ENCODE results near the gene SUSD1.
A peak's percentile ranks its signal among the peaks of the same experiment; 100 is the strongest.

Gene SUSD1

GRCh38 chr9:112112519-112112918 is 62.6 kb downstream of the SUSD1 start:
- Histone ChIP-seq H3K79me1 (replicated peaks; ENCODE audit: low read length, poor library complexity, severe bottlenecking) (peaks cover 8% of the 10 kb centered on the region), H2AK5ac (ENCODE audit: low read length, severe bottlenecking) (no peak overlapping the region), H3K14ac (ENCODE audit: low read length in 2 of 2) (no peak overlapping the region), H3K4ac (ENCODE audit: low read depth in 1 of 2, low read length in 2 of 2) (no peak overlapping the region), H2BK120ac (ENCODE audit: low read depth, low read length) (no peak overlapping the region), H3K9ac (ENCODE audit: low read length) (no peak overlapping the region), H3K36me3 (ENCODE audit: control insufficient read depth in 1 of 2, insufficient read depth in 2 of 2, low read depth in 1 of 2, low read length in 2 of 2) (peaks cover 3 to 9% of the 10 kb centered on the region in 2 experiments), H2AFZ (ENCODE audit: low read depth, low read length) (no peak overlapping the region), H3K23ac (ENCODE audit: low read length in 2 of 2) (no peak overlapping the region), H2BK15ac (ENCODE audit: low read depth, poor library complexity, severe bottlenecking) (no peak overlapping the region), H3K18ac (ENCODE audit: low read depth in 1 of 2, low read length in 2 of 2) (no peak overlapping the region), H2BK5ac (ENCODE audit: low read depth, low read length, poor library complexity, severe bottlenecking) (no peak overlapping the region), H3K27ac (ENCODE audit: low read length, poor library complexity, severe bottlenecking) (peak overlapping the region; percentile 61), H3K4me3 (ENCODE audit: insufficient read depth in 1 of 2, low read depth in 1 of 2, low read length in 2 of 2) (no peak overlapping the region), H3K4me2 (ENCODE audit: low read length, poor library complexity, severe bottlenecking) (no peak overlapping the region), H3K4me1 (ENCODE audit: control insufficient read depth, insufficient read depth, low read depth, low read length) (peaks cover 3% of the 10 kb centered on the region), H2BK12ac (ENCODE audit: low read length in 2 of 2) (no peak overlapping the region), H3K27me3 (ENCODE audit: control insufficient read depth in 1 of 2, insufficient read depth in 1 of 2, low read length in 2 of 2) (no peaks in the 10 kb centered on the region), H4K91ac (ENCODE audit: low read length) (no peak overlapping the region), H3K9me3 (ENCODE audit: control insufficient read depth, low read length) (no peaks in the 10 kb centered on the region), H4K8ac (ENCODE audit: low read length) (peak overlapping the region; percentile 65)
- peak; percentile 93 for DNase-seq
- WGBS = 60% methylated on average over 2 of the region's 4 CpGs

- Histone ChIP-seq H2BK12ac (ENCODE audit: low read length in 2 of 2) (no peak overlapping the region), H3K27me3 (ENCODE audit: control insufficient read depth in 1 of 2, insufficient read depth in 1 of 2, low read length in 2 of 2) (no peaks in the 10 kb centered on the region), H2AFZ (ENCODE audit: low read depth, low read length) (no peak overlapping the region), H2BK15ac (ENCODE audit: low read depth, poor library complexity, severe bottlenecking) (no peak overlapping the region), H3K23ac (ENCODE audit: low read length in 2 of 2) (no peak overlapping the region), H3K4me2 (ENCODE audit: low read length, poor library complexity, severe bottlenecking) (no peak overlapping the region), H2AK5ac (ENCODE audit: low read length, severe bottlenecking) (no peak overlapping the region), H3K18ac (ENCODE audit: low read depth in 1 of 2, low read length in 2 of 2) (no peak overlapping the region), H3K14ac (ENCODE audit: low read length in 2 of 2) (no peak overlapping the region), H4K91ac (ENCODE audit: low read length) (no peak overlapping the region), H3K4ac (ENCODE audit: low read depth in 1 of 2, low read length in 2 of 2) (no peak overlapping the region), H3K79me1 (replicated peaks; ENCODE audit: low read length, poor library complexity, severe bottlenecking) (peaks cover 5% of the 10 kb centered on the region), H3K4me3 (ENCODE audit: insufficient read depth in 1 of 2, low read depth in 1 of 2, low read length in 2 of 2) (no peak overlapping the region), H3K27ac (ENCODE audit: low read length, poor library complexity, severe bottlenecking) (no peak overlapping the region), H3K9ac (ENCODE audit: low read length) (no peak overlapping the region), H3K9me3 (ENCODE audit: control insufficient read depth, low read length) (no peaks in the 10 kb centered on the region), H2BK5ac (ENCODE audit: low read depth, low read length, poor library complexity, severe bottlenecking) (no peak overlapping the region), H2BK120ac (ENCODE audit: low read depth, low read length) (no peak overlapping the region), H3K4me1 (ENCODE audit: control insufficient read depth, insufficient read depth, low read depth, low read length) (peaks cover 3% of the 10 kb centered on the region), H4K8ac (ENCODE audit: low read length) (no peak overlapping the region), H3K36me3 (ENCODE audit: control insufficient read depth in 1 of 2, insufficient read depth in 2 of 2, low read depth in 1 of 2, low read length in 2 of 2) (peaks cover 3 to 9% of the 10 kb centered on the region in 2 experiments)
- WGBS = over 99% methylated on average over 7 of the region's 8 CpGs
- DNase-seq = no peak
These were observed 63.6 kb downstream of the SUSD1 start for GRCh38 chr9:112111461-112111860.

DNA sequence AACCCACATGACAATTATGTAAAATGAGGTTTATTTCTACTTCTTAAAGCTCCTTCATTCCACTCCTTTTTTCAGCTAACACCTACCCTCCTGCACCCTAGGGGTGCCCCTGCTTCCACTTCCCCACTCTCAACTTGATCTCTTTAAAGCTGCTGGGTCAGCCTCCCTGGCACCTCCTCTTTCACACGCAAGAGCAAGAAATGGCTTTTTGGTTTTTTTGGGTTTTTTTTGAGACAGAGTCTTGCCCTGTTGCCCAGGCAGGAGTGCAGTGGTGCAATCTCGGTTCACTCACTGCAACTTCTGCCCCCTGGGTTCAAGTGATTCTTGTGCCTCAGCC is 64.4 kb downstream of the SUSD1 start:
- WGBS = 92% methylated on average over 2 of the region's 2 CpGs
- H2BK120ac ChIP-seq (ENCODE audit: low read depth, low read length) = no peak overlapping the region
- no peak for DNase-seq

GRCh38 chr9:112110094-112110776 is 64.9 kb downstream of the SUSD1 start:
- Histone ChIP-seq H2AK5ac (ENCODE audit: low read length, severe bottlenecking) (no peak overlapping the region), H3K9ac (ENCODE audit: low read length) (no peak overlapping the region), H2BK120ac (ENCODE audit: low read depth, low read length) (no peak overlapping the region), H3K27me3 (ENCODE audit: control insufficient read depth in 1 of 2, insufficient read depth in 1 of 2, low read length in 2 of 2) (no peaks in the 10 kb centered on the region), H2BK15ac (ENCODE audit: low read depth, poor library complexity, severe bottlenecking) (no peak overlapping the region), H4K91ac (ENCODE audit: low read length) (no peak overlapping the region), H3K4me2 (ENCODE audit: low read length, poor library complexity, severe bottlenecking) (no peak overlapping the region), H3K36me3 (ENCODE audit: control insufficient read depth in 1 of 2, insufficient read depth in 2 of 2, low read depth in 1 of 2, low read length in 2 of 2) (peaks cover 3 to 14% of the 10 kb centered on the region in 2 experiments), H2BK5ac (ENCODE audit: low read depth, low read length, poor library complexity, severe bottlenecking) (no peak overlapping the region), H3K9me3 (ENCODE audit: control insufficient read depth, low read length) (no peaks in the 10 kb centered on the region), H3K79me1 (replicated peaks; ENCODE audit: low read length, poor library complexity, severe bottlenecking) (peaks cover 8% of the 10 kb centered on the region), H3K4me1 (ENCODE audit: control insufficient read depth, insufficient read depth, low read depth, low read length) (peaks cover 3% of the 10 kb centered on the region), H2AFZ (ENCODE audit: low read depth, low read length) (no peak overlapping the region), H3K18ac (ENCODE audit: low read depth in 1 of 2, low read length in 2 of 2) (no peak overlapping the region), H3K27ac (ENCODE audit: low read length, poor library complexity, severe bottlenecking) (no peak overlapping the region), H3K14ac (ENCODE audit: low read length in 2 of 2) (no peak overlapping the region), H2BK12ac (ENCODE audit: low read length in 2 of 2) (no peak overlapping the region), H3K23ac (ENCODE audit: low read length in 2 of 2) (no peak overlapping the region), H4K8ac (ENCODE audit: low read length) (no peak overlapping the region), H3K4ac (ENCODE audit: low read depth in 1 of 2, low read length in 2 of 2) (no peak overlapping the region), H3K4me3 (ENCODE audit: insufficient read depth in 1 of 2, low read depth in 1 of 2, low read length in 2 of 2) (no peak overlapping the region)
- DNase-seq = no peak
- 89% methylated on average over 7 of the region's 9 CpGs for WGBS

More for the DNA sequence above, 64.4 kb downstream of the SUSD1 start:
- no peak overlapping the region for H2AFZ ChIP-seq (ENCODE audit: low read depth, low read length)
- H2BK5ac ChIP-seq (ENCODE audit: low read depth, low read length, poor library complexity, severe bottlenecking) = no peak overlapping the region
- no peak overlapping the region for H3K18ac ChIP-seq (ENCODE audit: low read depth in 1 of 2, low read length in 2 of 2)
- H3K9me3 ChIP-seq (ENCODE audit: control insufficient read depth, low read length) = no peaks in the 10 kb centered on the region
- no peak overlapping the region for H3K4me3 ChIP-seq (ENCODE audit: insufficient read depth in 1 of 2, low read depth in 1 of 2, low read length in 2 of 2)
- H3K9ac ChIP-seq (ENCODE audit: low read length) = no peak overlapping the region
- H2BK15ac ChIP-seq (ENCODE audit: low read depth, poor library complexity, severe bottlenecking) = no peak overlapping the region
- H3K4ac ChIP-seq (ENCODE audit: low read depth in 1 of 2, low read length in 2 of 2) = no peak overlapping the region
- H3K14ac ChIP-seq (ENCODE audit: low read length in 2 of 2) = no peak overlapping the region
- H2AK5ac ChIP-seq (ENCODE audit: low read length, severe bottlenecking) = no peak overlapping the region
- no peak overlapping the region for H2BK12ac ChIP-seq (ENCODE audit: low read length in 2 of 2)
- H3K27me3 ChIP-seq (ENCODE audit: control insufficient read depth in 1 of 2, insufficient read depth in 1 of 2, low read length in 2 of 2) = no peaks in the 10 kb centered on the region
- H3K4me1 ChIP-seq (ENCODE audit: control insufficient read depth, insufficient read depth, low read depth, low read length) = peaks cover 3% of the 10 kb centered on the region
- no peak overlapping the region for H4K8ac ChIP-seq (ENCODE audit: low read length)
- H3K36me3 ChIP-seq (ENCODE audit: control insufficient read depth in 1 of 2, insufficient read depth in 2 of 2, low read depth in 1 of 2, low read length in 2 of 2) = peaks cover 3 to 12% of the 10 kb centered on the region in 2 experiments
- no peak overlapping the region for H3K4me2 ChIP-seq (ENCODE audit: low read length, poor library complexity, severe bottlenecking)
- peaks cover 8% of the 10 kb centered on the region for H3K79me1 ChIP-seq (replicated peaks; ENCODE audit: low read length, poor library complexity, severe bottlenecking)
- H4K91ac ChIP-seq (ENCODE audit: low read length) = no peak overlapping the region
- H3K23ac ChIP-seq (ENCODE audit: low read length in 2 of 2) = no peak overlapping the region
- no peak overlapping the region for H3K27ac ChIP-seq (ENCODE audit: low read length, poor library complexity, severe bottlenecking)
